B cell (primary cell): Measurements from ENCODE around the gene AGTPBP1. TPM values are rescaled to one million over a fixed set of nuclear protein-coding genes. Genes with fewer than 3 reads are reported as not detected.

ENCODE experiments used
- ATAC-seq: fragments of 200-7000 bp; cut with Tn5 transposase; one replicate; pipeline ENCODE4 v1.10.0; 2021; ENCODE audit warnings: low read depth, mild to moderate bottlenecking, moderate number of reproducible peaks, moderate library complexity
- CTCF ChIA-PET: fragments of 350-600 bp; sonication (Branson Sonifier 250); formaldehyde crosslinking; loops from one replicate; lab custom pipeline; 2021; ENCODE audit warnings: antibody characterized with exemption, inconsistent platforms; lab: Charles Lee
- POLR2A ChIA-PET: fragments of 350-600 bp; sonication (Branson Sonifier 250); formaldehyde crosslinking; loops from one replicate; lab custom pipeline; 2021; ENCODE audit warnings: antibody characterized with exemption; lab: Charles Lee
- DNase-seq: peaks from one replicate; pipeline ENCODE4 v3.0.0; 2013
- H2AFZ ChIP-seq: 2 replicates; pipeline ENCODE4 v1.6.1; 2012; ENCODE audit warnings: mild to moderate bottlenecking, low read depth, low read length; ENCODE audit not compliant: insufficient read depth, poor library complexity, severe bottlenecking
- H3K27ac ChIP-seq, 2 donors: 1 replicate in 1 of 2; 2 replicates in 1 of 2; pipeline ENCODE4 v1.5.1; 2012 to 2013; ENCODE audit warnings: low read length in 2 of 2, mild to moderate bottlenecking in 2 of 2, moderate library complexity in 1 of 2
- H3K27me3 ChIP-seq, 4 experiments: fragments of 200-600 bp in 1 of 4; sonication (generic) in 1 of 4; replicated peaks in 1 of 4; 1 replicate in 2 of 4; 2 replicates in 2 of 4; pipeline versions ENCODE4 v1.6.1 to v1.7.0; 2013 to 2016; ENCODE audit warnings: low read length in 3 of 4, mild to moderate bottlenecking in 2 of 4, mixed read lengths in 1 of 4, moderate library complexity in 1 of 4; ENCODE audit not compliant: insufficient read depth in 4 of 4, control insufficient read depth in 3 of 4; ENCODE audit errors: control extremely low read depth in 1 of 4
- H3K36me3 ChIP-seq, 2 experiments: replicated peaks in 1 of 2; 1 replicate in 1 of 2; 2 replicates in 1 of 2; pipeline versions ENCODE4 v1.6.1 to v1.7.1; 2013; ENCODE audit warnings: low read length in 1 of 2; ENCODE audit not compliant: insufficient read depth in 2 of 2, control insufficient read depth in 1 of 2; ENCODE audit errors: control extremely low read depth in 1 of 2, extremely low read depth in 1 of 2
- H3K4me1 ChIP-seq, 2 donors: fragments of 200-600 bp in 1 of 2; sonication (generic) in 1 of 2; 1 replicate in 1 of 2; 2 replicates in 1 of 2; pipeline versions ENCODE4 v1.5.1 to v1.6.1; 2013 to 2017; ENCODE audit warnings: low read length in 2 of 2; ENCODE audit not compliant: control insufficient read depth in 2 of 2, insufficient read depth in 2 of 2
- H3K4me2 ChIP-seq: replicated peaks from 2 replicates; pipeline ENCODE3; 2012; ENCODE audit warnings: mild to moderate bottlenecking, low read depth, low read length; ENCODE audit not compliant: poor library complexity, severe bottlenecking
- H3K4me3 ChIP-seq, 5 experiments: fragments of 200-600 bp in 1 of 5; sonication (generic) in 1 of 5; 1 replicate in 3 of 5; 2 replicates in 2 of 5; pipeline versions ENCODE4 v1.5.1 to v1.7.0; 2011 to 2016; ENCODE audit warnings: low read length in 4 of 5, mild to moderate bottlenecking in 4 of 5, low read depth in 2 of 5, control low read depth in 1 of 5, moderate library complexity in 1 of 5; ENCODE audit not compliant: insufficient read depth in 1 of 5; ENCODE audit errors: control extremely low read depth in 1 of 5, extremely low read depth in 1 of 5
- H3K79me2 ChIP-seq: fragments of 200-600 bp; sonication (generic); one replicate; pipeline ENCODE4 v1.6.0; 2016; ENCODE audit warnings: low read length; ENCODE audit not compliant: control insufficient read depth, insufficient read depth
- H3K9ac ChIP-seq: fragments of 200-600 bp; sonication (generic); 2 replicates; pipeline ENCODE4 v1.6.1; 2017; ENCODE audit warnings: mild to moderate bottlenecking, low read length, moderate library complexity
- H3K9me3 ChIP-seq, 3 donors: one replicate each; pipeline versions ENCODE4 v1.6.1 to v1.7.1; 2013; ENCODE audit warnings: low read length in 2 of 3; ENCODE audit not compliant: control insufficient read depth in 2 of 3, insufficient read depth in 1 of 3; ENCODE audit errors: control extremely low read depth in 1 of 3
- H4K20me1 ChIP-seq: 2 replicates; pipeline ENCODE4 v1.6.0; 2012; ENCODE audit warnings: mild to moderate bottlenecking, low read length; ENCODE audit not compliant: insufficient read depth, control insufficient read depth, poor library complexity, severe bottlenecking
- H3K27ac Mint-ChIP-seq: one replicate; pipeline ENCODE4 v1.8.0; 2021; ENCODE audit warnings: mixed read lengths
- H3K27me3 Mint-ChIP-seq: one replicate; pipeline ENCODE4 v1.8.0; 2021; ENCODE audit warnings: mixed read lengths
- H3K4me1 Mint-ChIP-seq: one replicate; pipeline ENCODE4 v1.8.0; 2021; ENCODE audit warnings: mixed read lengths
- H3K4me3 Mint-ChIP-seq: one replicate; pipeline ENCODE4 v1.8.0; 2021; ENCODE audit warnings: mixed read lengths
- H3K9me3 Mint-ChIP-seq: one replicate; pipeline ENCODE4 v1.8.0; 2022; ENCODE audit warnings: mixed read lengths; ENCODE audit not compliant: insufficient read depth
- EZH2 ChIP-seq: IDR thresholded peaks from 2 replicates; pipeline ENCODE4 v1.6.1; 2012; ENCODE audit warnings: borderline replicate concordance, low read depth, mild to moderate bottlenecking, moderate library complexity, low read length; ENCODE audit not compliant: insufficient read depth, poor library complexity, severe bottlenecking
- WGBS: methylation state at CpG from one replicate; pipeline ENCODE4 v1.1.5; 2013; ENCODE audit warnings: missing lambda C conversion rate; ENCODE audit not compliant: insufficient coverage; 5-methylcytosine and 5-hydroxymethylcytosine counted together
- intact Hi-C: fragments of 100-400 bp; cut with micrococcal nuclease; formaldehyde crosslinking; loops from one replicate; pipeline ENCODE4 v1.10.0; 2022
- polyA plus RNA-seq: library from polyadenylated mRNA; depleted of rRNA; stranded (reverse); fragments of >200 nt; gene quantifications from 2 replicates; pipeline ENCODE4 v1.2.3, GENCODE V29; 2012
- total RNA-seq, 2 donors: library from RNA; stranded (reverse); fragments of 120-200 nt in 1 of 2; gene quantifications; 1 replicate in 1 of 2; 2 replicates in 1 of 2; pipeline versions ENCODE4 v1.2.3 to v1.2.4, GENCODE V29; 2013 to 2022
- TF ChIP-seq, protein P1 (sequence below): fragments of 200-600 bp; IDR thresholded peaks from one replicate; pipeline ENCODE4 v1.8.0; 2022; ENCODE audit warnings: antibody characterized with exemption, mild to moderate bottlenecking

Gene AGTPBP1
- total and polyA plus RNA-seq, 2 donors (not counting 1 experiment from before 2014, with no cell fraction given), result 7.5 to 33.1 TPM

DNA sequence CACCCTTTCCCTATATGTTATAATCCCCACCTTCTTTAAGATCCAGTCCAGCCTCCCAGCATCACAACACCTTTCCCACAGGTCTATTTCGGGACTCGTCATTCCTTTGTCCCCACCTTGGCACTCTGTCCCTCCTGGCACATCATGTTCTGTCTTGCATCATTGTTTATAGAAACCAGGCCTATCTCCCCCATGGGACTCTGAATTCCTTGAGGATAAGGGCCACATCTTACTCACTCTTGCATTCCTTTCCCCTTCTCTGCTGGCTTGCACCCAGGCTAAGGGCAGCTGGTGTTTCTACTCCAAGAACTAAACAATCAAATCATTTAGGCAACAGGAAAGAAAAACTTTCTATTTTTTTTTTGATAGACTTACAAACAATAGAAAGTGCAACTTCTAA is 205.7 kb downstream of the AGTPBP1 start:
- no peaks in the 10 kb centered on the region for H3K4me1 Mint-ChIP-seq
- Histone ChIP-seq H3K79me2 (no peaks in the 10 kb centered on the region), H3K27me3 (no peaks in the 10 kb centered on the region), H3K9me3 (no peaks in the 10 kb centered on the region), H3K27ac (no peak overlapping the region), H3K4me1 (no peaks in the 10 kb centered on the region), H3K9ac (no peak overlapping the region), H3K4me3 (no peak overlapping the region), H3K4me2 (no peak overlapping the region), H3K36me3 (no peaks in the 10 kb centered on the region), H4K20me1 (no peaks in the 10 kb centered on the region), H2AFZ (no peak overlapping the region)
- H3K27me3 Mint-ChIP-seq, result no peaks in the 10 kb centered on the region
- H3K27ac Mint-ChIP-seq, result no peak overlapping the region
- H3K9me3 Mint-ChIP-seq, result no peaks in the 10 kb centered on the region
- DNase-seq, result no peak
- CTCF ChIA-PET, result no interaction called here
- WGBS, result 100% methylated on average over 2 of the region's 2 CpGs
- ATAC-seq, result no peak
- no peak overlapping the region for H3K4me3 Mint-ChIP-seq
- TF ChIP-seq, protein P1, sequence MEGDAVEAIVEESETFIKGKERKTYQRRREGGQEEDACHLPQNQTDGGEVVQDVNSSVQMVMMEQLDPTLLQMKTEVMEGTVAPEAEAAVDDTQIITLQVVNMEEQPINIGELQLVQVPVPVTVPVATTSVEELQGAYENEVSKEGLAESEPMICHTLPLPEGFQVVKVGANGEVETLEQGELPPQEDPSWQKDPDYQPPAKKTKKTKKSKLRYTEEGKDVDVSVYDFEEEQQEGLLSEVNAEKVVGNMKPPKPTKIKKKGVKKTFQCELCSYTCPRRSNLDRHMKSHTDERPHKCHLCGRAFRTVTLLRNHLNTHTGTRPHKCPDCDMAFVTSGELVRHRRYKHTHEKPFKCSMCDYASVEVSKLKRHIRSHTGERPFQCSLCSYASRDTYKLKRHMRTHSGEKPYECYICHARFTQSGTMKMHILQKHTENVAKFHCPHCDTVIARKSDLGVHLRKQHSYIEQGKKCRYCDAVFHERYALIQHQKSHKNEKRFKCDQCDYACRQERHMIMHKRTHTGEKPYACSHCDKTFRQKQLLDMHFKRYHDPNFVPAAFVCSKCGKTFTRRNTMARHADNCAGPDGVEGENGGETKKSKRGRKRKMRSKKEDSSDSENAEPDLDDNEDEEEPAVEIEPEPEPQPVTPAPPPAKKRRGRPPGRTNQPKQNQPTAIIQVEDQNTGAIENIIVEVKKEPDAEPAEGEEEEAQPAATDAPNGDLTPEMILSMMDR, result no peak
- no peak for TF ChIP-seq EZH2
- intact Hi-C loops, result no loop called here
- POLR2A ChIA-PET, result no interaction called here

DNA sequence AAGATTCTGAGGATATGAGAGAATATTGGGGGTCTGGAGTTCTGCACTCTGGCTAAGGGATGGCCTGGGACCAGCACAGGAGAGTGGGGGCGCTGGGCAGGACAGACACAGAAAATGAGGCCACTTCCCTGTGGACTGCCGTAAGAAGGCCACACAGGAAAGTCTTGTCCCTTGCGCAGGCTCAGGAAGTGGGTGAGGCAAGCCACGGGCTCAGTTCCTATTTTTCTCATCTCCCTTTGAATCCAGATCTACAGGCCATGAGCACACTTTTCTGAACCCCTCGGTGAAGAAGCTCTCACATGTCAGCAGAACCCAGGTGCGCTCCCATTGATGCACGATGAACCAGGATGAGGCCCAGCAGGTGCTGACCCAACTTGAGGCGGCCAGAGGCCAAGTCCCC is 207.4 kb downstream of the AGTPBP1 start:
- ChIA-PET POLR2A (no interaction called here), CTCF (no interaction called here)
- Mint-ChIP-seq H3K9me3 (no peaks in the 10 kb centered on the region), H3K4me1 (no peaks in the 10 kb centered on the region), H3K4me3 (no peak overlapping the region), H3K27ac (no peak overlapping the region), H3K27me3 (peaks cover 3% of the 10 kb centered on the region)
- intact Hi-C loops, result no loop called here
- Histone ChIP-seq H3K9me3 (no peaks in the 10 kb centered on the region), H3K27me3 (no peaks in the 10 kb centered on the region), H3K4me3 (no peak overlapping the region), H3K4me1 (no peaks in the 10 kb centered on the region), H3K36me3 (no peaks in the 10 kb centered on the region), H3K9ac (no peak overlapping the region), H4K20me1 (no peaks in the 10 kb centered on the region), H3K4me2 (no peak overlapping the region), H3K27ac (no peak overlapping the region), H3K79me2 (no peaks in the 10 kb centered on the region), H2AFZ (no peak overlapping the region)
- 65% methylated on average over 8 of the region's 8 CpGs for WGBS
- DNase-seq, result no peak
- TF ChIP-seq, protein P1, result no peak
- TF ChIP-seq EZH2, result no peak
- ATAC-seq, result no peak
